K562 (cell line): ENCODE measurements around the gene SLC38A8. TPM values are rescaled to one million over a fixed set of nuclear protein-coding genes. Genes with fewer than 3 reads are reported as not detected.

Source experiments
- ATAC-seq: fragments of 200-7000 bp; cut with Tn5 transposase; 3 replicates; pipeline ENCODE4 v1.9.1; 2020; ENCODE audit warnings: moderate library complexity
- BruUV-seq: library from RNA; stranded (reverse); fragments of 400-500 nt; replicated peaks from 2 replicates; lab custom pipeline; 2021; lab: Mats Ljungman, UMichigan
- CTCF ChIA-PET: fragments of 300-600 bp; formaldehyde crosslinking; extraction: SDS; loops from one replicate; lab custom pipeline; 2021; ENCODE audit warnings: low intra/inter-chr PET ratio; lab: Yijun Ruan, JAX
- POLR2A ChIA-PET: fragments of 300-600, 350-650 bp; sonication (Branson Sonifier 250); formaldehyde crosslinking; extraction: SDS; loops from one replicate; lab custom pipeline; 2021; ENCODE audit warnings: antibody characterized with exemption, inconsistent platforms; lab: Yijun Ruan, JAX
- DNase-seq, 4 experiments: peaks; one replicate each; pipeline versions ENCODE4 v3.0.0 to v3.0.0-alpha.2; 2011 to 2018; ENCODE audit warnings: low spot score in 3 of 4, mixed read lengths in 3 of 4; ENCODE audit errors: extremely low read depth in 1 of 4
- FAIRE-seq: peaks from 2 replicates; lab custom pipeline; 2011; peaks lifted over from hg19 to GRCh38; lab: Jason Lieb, UNC
- H2AFZ ChIP-seq: 2 replicates; pipeline ENCODE4 v1.6.0; 2011; ENCODE audit warnings: low read depth, low read length, control low read depth, inconsistent platforms
- H3K27ac ChIP-seq: fragments of 200-600 bp; 3 replicates; pipeline ENCODE4 v1.8.0; 2011; ENCODE audit warnings: low read depth, mild to moderate bottlenecking, control low read depth, inconsistent platforms, low read length, moderate library complexity, mixed read lengths; ENCODE audit errors: extremely low read depth
- H3K27me3 ChIP-seq, 2 experiments: fragments of 300-600 bp in 1 of 2; 2 replicates in 1 of 2; 3 replicates in 1 of 2; pipeline versions ENCODE4 v1.6.0 to v1.8.0; 2011; ENCODE audit warnings: inconsistent platforms in 2 of 2, low read length in 2 of 2, mild to moderate bottlenecking in 1 of 2, mixed read lengths in 1 of 2, moderate library complexity in 1 of 2; ENCODE audit not compliant: control insufficient read depth in 2 of 2, insufficient read depth in 2 of 2
- H3K36me3 ChIP-seq: fragments of 300-600 bp; 3 replicates; pipeline ENCODE4 v1.8.0; 2011; ENCODE audit warnings: mild to moderate bottlenecking, low read length, inconsistent platforms; ENCODE audit not compliant: control insufficient read depth, insufficient read depth
- H3K4me1 ChIP-seq, 2 experiments: fragments of 200-600 bp in 1 of 2; replicated peaks in 1 of 2; 2 replicates in 1 of 2; 3 replicates in 1 of 2; pipeline versions ENCODE4 v1.5.1 to v1.8.0; 2011; ENCODE audit warnings: inconsistent platforms in 2 of 2, low read length in 2 of 2, mild to moderate bottlenecking in 1 of 2, mixed read lengths in 1 of 2, moderate library complexity in 1 of 2; ENCODE audit not compliant: control insufficient read depth in 2 of 2, insufficient read depth in 2 of 2
- H3K4me2 ChIP-seq: 2 replicates; pipeline ENCODE4 v1.6.1; 2011; ENCODE audit warnings: low read length, control low read depth, inconsistent platforms, mixed read lengths; ENCODE audit not compliant: insufficient read depth
- H3K4me3 ChIP-seq: fragments of 200-600 bp; sonication (generic), shearing (Covaris generic); 2 replicates; pipeline ENCODE4 v1.5.1; 2016; ENCODE audit warnings: control low read depth, inconsistent platforms
- H3K79me2 ChIP-seq: fragments of 200-600 bp; 3 replicates; pipeline ENCODE4 v1.8.0; 2011; ENCODE audit warnings: low read length, inconsistent platforms; ENCODE audit not compliant: control insufficient read depth, insufficient read depth
- H3K9ac ChIP-seq, 2 experiments: 2 replicates each; pipeline versions ENCODE4 v1.6.0 to v1.6.1; 2011; ENCODE audit warnings: low read depth in 2 of 2, low read length in 2 of 2, control low read depth in 1 of 2, inconsistent platforms in 1 of 2, mild to moderate bottlenecking in 1 of 2, mixed read lengths in 1 of 2; ENCODE audit not compliant: insufficient read depth in 1 of 2
- H3K9me1 ChIP-seq: one replicate; pipeline ENCODE4 v1.6.0; 2011; ENCODE audit warnings: inconsistent platforms, mild to moderate bottlenecking, low read length, moderate library complexity; ENCODE audit not compliant: control insufficient read depth, insufficient read depth
- H3K9me3 ChIP-seq: replicated peaks from 2 replicates; pipeline ENCODE4 v1.5.1; 2011; ENCODE audit warnings: low read depth, low read length, inconsistent platforms; ENCODE audit not compliant: control insufficient read depth, insufficient read depth
- H4K20me1 ChIP-seq: replicated peaks from 2 replicates; pipeline ENCODE4 v1.6.1; 2011; ENCODE audit warnings: low read length, inconsistent platforms, mixed read lengths; ENCODE audit not compliant: control insufficient read depth, insufficient read depth
- ARID1B ChIP-seq: fragments of 450-650 bp; IDR thresholded peaks from 2 replicates; pipeline ENCODE4 v1.6.1; 2016; ENCODE audit warnings: antibody characterized with exemption, mild to moderate bottlenecking, inconsistent platforms
- ATF7 ChIP-seq: fragments of 450-650 bp; IDR thresholded peaks from 2 replicates; pipeline ENCODE4 v1.7.1; 2014; ENCODE audit warnings: mild to moderate bottlenecking, moderate library complexity
- C11orf30 ChIP-seq: fragments of 450-650 bp; IDR thresholded peaks from 2 replicates; pipeline ENCODE4 v1.6.1; 2016; ENCODE audit warnings: low read depth, mild to moderate bottlenecking
- CHD2 ChIP-seq: IDR thresholded peaks from 2 replicates; pipeline ENCODE4 v1.6.1; 2011; ENCODE audit warnings: low read depth, low read length
- CTBP1 ChIP-seq: fragments of 450-650 bp; IDR thresholded peaks from 2 replicates; pipeline ENCODE4 v1.6.1; 2016; ENCODE audit warnings: borderline replicate concordance
- E2F6 ChIP-seq, 2 experiments: IDR thresholded peaks; 2 replicates each; pipeline ENCODE4 v1.6.1; 2011; ENCODE audit warnings: borderline replicate concordance in 1 of 2, control low read depth in 1 of 2, low read depth in 1 of 2, low read length in 1 of 2, mild to moderate bottlenecking in 1 of 2, mixed read lengths in 1 of 2, moderate library complexity in 1 of 2; ENCODE audit not compliant: insufficient read depth in 1 of 2, insufficient read length in 1 of 2, poor library complexity in 1 of 2, severe bottlenecking in 1 of 2; ENCODE audit errors: extremely low read depth in 1 of 2
- HDAC8 ChIP-seq: fragments of 450-650 bp; IDR thresholded peaks from 2 replicates; pipeline ENCODE4 v1.6.1; 2016; ENCODE audit warnings: mild to moderate bottlenecking, missing genetic modification characterization, moderate library complexity, missing compliant biosample characterization
- IFI16 ChIP-seq: fragments of 250-450 bp; sonication (Bioruptor Pico); IDR thresholded peaks from 2 replicates; pipeline ENCODE4 v2.1.2; 2022; ENCODE audit warnings: mild to moderate bottlenecking, inconsistent platforms
- JUNB ChIP-seq: fragments of 450-650 bp; formaldehyde crosslinking; conservative IDR thresholded peaks from 2 replicates; pipeline ENCODE4 v1.4.0; 2020; ENCODE audit warnings: mild to moderate bottlenecking
- JUND ChIP-seq, 2 experiments: IDR thresholded peaks; 2 replicates in 1 of 2; 3 replicates in 1 of 2; pipeline ENCODE4 v1.6.1; 2011; ENCODE audit warnings: borderline replicate concordance in 2 of 2, low read depth in 2 of 2, low read length in 2 of 2, improper control_type of control experiment in 1 of 2, missing biosample characterization in 1 of 2, missing genetic modification characterization in 1 of 2, missing genetic modification reagents in 1 of 2
- SAP30 ChIP-seq: fragments of 200-600 bp; sonication (generic); IDR thresholded peaks from 2 replicates; pipeline ENCODE4 v1.6.1; 2012; ENCODE audit warnings: borderline replicate concordance, low read depth, mild to moderate bottlenecking, moderate library complexity, low read length, control low read depth, inconsistent platforms; ENCODE audit not compliant: insufficient read depth, poor library complexity, severe bottlenecking
- SRF ChIP-seq, 2 experiments: fragments of 250-450, 450-650 bp in 1 of 2; sonication (Bioruptor Pico) in 1 of 2; sonication (generic) in 1 of 2; formaldehyde crosslinking; IDR thresholded peaks; 2 replicates each; pipeline versions ENCODE4 v1.5.0 to v1.5.1; 2020 to 2022; ENCODE audit warnings: mild to moderate bottlenecking in 1 of 2, missing genetic modification reagents in 1 of 2
- TFAP4 ChIP-seq: sonication (generic); formaldehyde crosslinking; IDR thresholded peaks from 2 replicates; pipeline ENCODE4 v1.8.0; 2022; ENCODE audit warnings: missing genetic modification reagents, mild to moderate bottlenecking, moderate library complexity, borderline replicate concordance
- TFE3 ChIP-seq: fragments of 450-650 bp; formaldehyde crosslinking; IDR thresholded peaks from 2 replicates; pipeline ENCODE4 v1.4.0; 2020; ENCODE audit warnings: mild to moderate bottlenecking, mixed read lengths
- VEZF1 ChIP-seq: fragments of 200-800 bp; sonication (Bioruptor generic); IDR thresholded peaks from 2 replicates; pipeline ENCODE4 v1.6.1; 2017; ENCODE audit warnings: missing genetic modification characterization, missing compliant biosample characterization
- WGBS: fragments of 100-300 bp; shearing (Covaris generic); methylation state at CpG from one replicate; pipeline ENCODE4 v1.1.6; 2016; ENCODE audit warnings: low coverage, mixed read lengths; ENCODE audit not compliant: insufficient coverage; ENCODE audit errors: missing lambda C conversion rate; 5-methylcytosine and 5-hydroxymethylcytosine counted together
- in situ Hi-C: fragments of 300-500 bp; cut with MboI; formaldehyde crosslinking; loops from 4 replicates; pipeline ENCODE4 v1.15.0; 2018; ENCODE audit warnings: inconsistent platforms, mixed read lengths
- intact Hi-C: fragments of 100-400 bp; cut with micrococcal nuclease; formaldehyde crosslinking; loops from 2 replicates; pipeline ENCODE4 v1.14.2; 2022
- polyA plus RNA-seq, 8 experiments: library from polyadenylated mRNA; depleted of rRNA in 4 of 8; stranded (reverse) in 5 of 8; unstranded in 3 of 8; fragments of >200 nt; fragmentation: Nextera tagmentation in 2 of 8; fragmentation: Illumina TruSeq in 1 of 8; extraction: Ambion mirVana in 2 of 8; extraction: Trizol in 1 of 8; gene quantifications; 2 replicates each; pipeline versions ENCODE4 v1.2.1 to v1.2.3, GENCODE V29; 2011 to 2014; ENCODE audit warnings: inconsistent platforms in 1 of 8, missing spikeins in 1 of 8
- total RNA-seq, 7 experiments: library from RNA; depleted of rRNA in 6 of 7; stranded (reverse); fragments of >200 nt in 6 of 7; fragmentation: Illumina TruSeq in 2 of 7; extraction: Trizol in 2 of 7; gene quantifications; 2 replicates each; pipeline versions ENCODE4 v1.2.1 to v1.2.3, GENCODE V29; 2011 to 2021; ENCODE audit warnings: low replicate concordance in 1 of 7

The SLC38A8 gene
- total and polyA plus RNA-seq, 9 of the 15 experiments (the other 6 are each of a cell fraction or from before 2014, with no cell fraction given), result 0.28 TPM; not detected in 8

- intact Hi-C loops, result no loop called here
- no peak for DNase-seq
- no peaks in the 10 kb centered on the region for H3K36me3 ChIP-seq
- TF ChIP-seq TFAP4 (CRISPR knock-in tag), result no peak
- TF ChIP-seq HDAC8 (tag), result no peak
- TF ChIP-seq C11orf30, result peak; percentile 89
- no peak for TF ChIP-seq SAP30
- peak; percentile 20; the same call in 1 of the 2 replicates for TF ChIP-seq ARID1B
- TF ChIP-seq VEZF1 (CRISPR knock-in tag), result 0 out of 2 replicates have a peak, but pooled peaks have one; percentile 20
- no peak for TF ChIP-seq IFI16
- peak; percentile 15; the same call in 1 of the 2 replicates for TF ChIP-seq CTBP1
- TF ChIP-seq CHD2, result no peak
- no peak for TF ChIP-seq JUND (IDR thresholded peaks at IDR 0.05; ENCODE audit: borderline replicate concordance, low read depth, low read length)
- no peak for TF ChIP-seq JUND (tag; IDR thresholded peaks at IDR 0.05; ENCODE audit: borderline replicate concordance, low read depth, low read length)
- TF ChIP-seq ATF7, result 0 out of 2 replicates have a peak, but pooled peaks have one; percentile 30
- no peak for TF ChIP-seq E2F6 (IDR thresholded peaks at IDR 0.05; ENCODE audit: borderline replicate concordance in 1 of 2, extremely low read depth in 1 of 2, insufficient read depth in 1 of 2, insufficient read length in 1 of 2, low read depth in 1 of 2, low read length in 1 of 2, poor library complexity in 1 of 2, severe bottlenecking in 1 of 2)
- TF ChIP-seq TFE3, result peak; percentile 53
- no peak for TF ChIP-seq JUNB (CRISPR knock-in tag)
- no peak for TF ChIP-seq SRF (CRISPR knock-in tag; IDR thresholded peaks at IDR 0.05)
Observed at GRCh38 chr16:83992624-83993023, 50.0 kb downstream of the SLC38A8 start.

More at GRCh38 chr16:83992624-83993023, 50.0 kb downstream of the SLC38A8 start:
- BruUV-seq, result no TSS peak
- CTCF ChIA-PET, result no interaction called here
- ATAC-seq (no peak), FAIRE-seq (no peak)
- in situ Hi-C loops, result no loop called here
- H4K20me1 ChIP-seq, result peaks cover 5% of the 10 kb centered on the region; the same call in 1 of the 2 replicates
- H3K27ac ChIP-seq, result no peak overlapping the region
- no peak overlapping the region for H2AFZ ChIP-seq
- no peaks in the 10 kb centered on the region for H3K9me3 ChIP-seq
- H3K9me1 ChIP-seq, result no peaks in the 10 kb centered on the region
- POLR2A ChIA-PET, result interaction anchor here (0.6 to 2.0 kb wide), 5 partner anchors 9 to 1539 kb away, joined by 3 to 10 read pairs (median 3); no protein-coding TSS in a partner anchor
- H3K4me2 ChIP-seq, result no peak overlapping the region
- peaks cover 2 to 5% of the 10 kb centered on the region in 2 experiments; a peak in 3 of 5 replicates for H3K4me1 ChIP-seq
- WGBS, result 7% methylated on average over 6 of the region's 6 CpGs
- no peaks in the 10 kb centered on the region for H3K79me2 ChIP-seq
- peaks cover 65 to 79% of the 10 kb centered on the region in 2 experiments for H3K27me3 ChIP-seq
- H3K9ac ChIP-seq, result no peak overlapping the region
- H3K4me3 ChIP-seq, result no peak overlapping the region
